ENCODE data around the gene ACP7.
"Not testable (repeated sequence)": the region's sequence is repeated elsewhere in the genome, so short reads cannot be mapped to it uniquely, and the experiment has no call there.

The ACP7 gene

GRCh38 chr19:39132344-39132969 lies 48.3 kb downstream of the ACP7 start:
- no peak for DNase-seq (ENCODE audit: low read depth)

- peak; percentile 53 for DNase-seq (ENCODE audit: low read depth)
Observed at GRCh38 chr19:39133431-39134270, 49.5 kb downstream of the ACP7 start.

- no peak for DNase-seq (ENCODE audit: low read depth)
Observed at GRCh38 chr19:39135701-39136100, 51.5 kb downstream of the ACP7 start.

- DNase-seq (ENCODE audit: low read depth), result no peak
Observed at GRCh38 chr19:39136225-39136940, 52.2 kb downstream of the ACP7 start.

GRCh38 chr19:39137131-39137530 lies 53.0 kb downstream of the ACP7 start:
- DNase-seq (ENCODE audit: low read depth), result no peak

GRCh38 chr19:39138221-39139211 lies 54.3 kb downstream of the ACP7 start:
- no peak for DNase-seq (ENCODE audit: low read depth)

- peak; percentile 83 for DNase-seq (ENCODE audit: low read depth)
Observed at GRCh38 chr19:39139305-39139874, 55.2 kb downstream of the ACP7 start.

GRCh38 chr19:39139971-39140453 lies 55.8 kb downstream of the ACP7 start:
- peak; percentile 30 for DNase-seq (ENCODE audit: low read depth)

- no peak for DNase-seq (ENCODE audit: low read depth)
Observed at GRCh38 chr19:39140594-39140993, 56.4 kb downstream of the ACP7 start.

- no peak for DNase-seq (ENCODE audit: low read depth)
Observed at GRCh38 chr19:39141929-39142328, 57.8 kb downstream of the ACP7 start.

- no peak for DNase-seq (ENCODE audit: low read depth)
Observed at GRCh38 chr19:39142630-39143029, 58.5 kb downstream of the ACP7 start.

GRCh38 chr19:39143757-39144289 lies 59.7 kb downstream of the ACP7 start:
- DNase-seq (ENCODE audit: low read depth), result not testable (repeated sequence)

- DNase-seq (ENCODE audit: low read depth), result peak; percentile 40
Observed at GRCh38 chr19:39144290-39145071, 60.3 kb downstream of the ACP7 start.

GRCh38 chr19:39145180-39145953 lies 61.2 kb downstream of the ACP7 start:
- no peak for DNase-seq (ENCODE audit: low read depth)

GRCh38 chr19:39146091-39146490 lies 61.9 kb downstream of the ACP7 start:
- DNase-seq (ENCODE audit: low read depth), result no peak

GRCh38 chr19:39146686-39147450 lies 62.7 kb downstream of the ACP7 start:
- no peak for DNase-seq (ENCODE audit: low read depth)

GRCh38 chr19:39147480-39147879 lies 63.3 kb downstream of the ACP7 start:
- DNase-seq (ENCODE audit: low read depth), result no peak

GRCh38 chr19:39148939-39149529 lies 64.9 kb downstream of the ACP7 start:
- no peak for DNase-seq (ENCODE audit: low read depth)
